ENCODE measurements around the gene BYSL.

- TF ChIP-seq CTCF (conservative IDR thresholded peaks at IDR 0.05; ENCODE audit: low read length) (no peak), EZH2phosphoT487 (IDR thresholded peaks at IDR 0.05; ENCODE audit: borderline replicate concordance, low read depth, low read length) (no peak)
Observed at GRCh38 chr6:41887331-41887751, 34.0 kb upstream of the BYSL start.
